Trophoblast cell (in vitro differentiated cells and primary cell): ENCODE measurements around the gene MUL1.

Source experiments
- DNase-seq, 2 donors: peaks; one replicate each; pipeline ENCODE4 v3.0.0-alpha.2; 2016
- H2AFZ ChIP-seq: 2 replicates; pipeline ENCODE4 v1.6.1; 2013; ENCODE audit warnings: low read length, moderate library complexity, mild to moderate bottlenecking; ENCODE audit not compliant: insufficient read depth, poor library complexity
- H2AK5ac ChIP-seq: 2 replicates; pipeline ENCODE4 v1.6.1; 2013; ENCODE audit warnings: mild to moderate bottlenecking, low read length
- H2BK120ac ChIP-seq: 2 replicates; pipeline ENCODE4 v1.6.1; 2013; ENCODE audit warnings: low read length, mild to moderate bottlenecking, moderate library complexity; ENCODE audit not compliant: insufficient read depth, poor library complexity
- H2BK12ac ChIP-seq: 2 replicates; pipeline ENCODE4 v1.6.1; 2013; ENCODE audit warnings: mild to moderate bottlenecking, low read length, moderate library complexity
- H2BK5ac ChIP-seq: 2 replicates; pipeline ENCODE4 v1.6.1; 2013; ENCODE audit warnings: low read length, low read depth, moderate library complexity, mild to moderate bottlenecking; ENCODE audit not compliant: poor library complexity
- H3K14ac ChIP-seq: 2 replicates; pipeline ENCODE4 v1.6.1; 2013; ENCODE audit warnings: mild to moderate bottlenecking, low read length
- H3K18ac ChIP-seq: 2 replicates; pipeline ENCODE4 v1.6.1; 2013; ENCODE audit warnings: mild to moderate bottlenecking, low read length
- H3K23ac ChIP-seq: 2 replicates; pipeline ENCODE4 v1.6.1; 2013; ENCODE audit warnings: low read length
- H3K27ac ChIP-seq: 2 replicates; pipeline ENCODE4 v1.5.1; 2013; ENCODE audit warnings: low read depth, mild to moderate bottlenecking, inconsistent platforms, low read length, moderate library complexity
- H3K27me3 ChIP-seq: 2 replicates; pipeline ENCODE4 v1.6.1; 2013; ENCODE audit warnings: inconsistent platforms, mild to moderate bottlenecking, low read length, moderate library complexity; ENCODE audit not compliant: insufficient read depth
- H3K36me3 ChIP-seq, 2 experiments: 1 replicate in 1 of 2; 2 replicates in 1 of 2; pipeline ENCODE4 v1.6.1; 2013; ENCODE audit warnings: low read length in 2 of 2, mild to moderate bottlenecking in 2 of 2, moderate library complexity in 1 of 2; ENCODE audit not compliant: insufficient read depth in 2 of 2, control insufficient read depth in 1 of 2
- H3K4ac ChIP-seq: 2 replicates; pipeline ENCODE4 v1.6.1; 2013; ENCODE audit warnings: low read depth, mild to moderate bottlenecking, low read length, moderate library complexity
- H3K4me1 ChIP-seq, 2 experiments: 1 replicate in 1 of 2; 2 replicates in 1 of 2; pipeline ENCODE4 v1.6.1; 2013; ENCODE audit warnings: low read length in 2 of 2, mild to moderate bottlenecking in 2 of 2, moderate library complexity in 1 of 2; ENCODE audit not compliant: insufficient read depth in 2 of 2, control insufficient read depth in 1 of 2
- H3K4me2 ChIP-seq: 2 replicates; pipeline ENCODE4 v1.6.1; 2013; ENCODE audit warnings: inconsistent platforms, mild to moderate bottlenecking, low read length, moderate library complexity
- H3K4me3 ChIP-seq: 2 replicates; pipeline ENCODE4 v1.5.1; 2013; ENCODE audit warnings: mild to moderate bottlenecking, low read depth, low read length, inconsistent platforms
- H3K79me1 ChIP-seq: one replicate; pipeline ENCODE4 v1.6.1; 2013; ENCODE audit warnings: low read length
- H3K79me2 ChIP-seq: 2 replicates; pipeline ENCODE4 v1.6.1; 2013; ENCODE audit warnings: low read length, mild to moderate bottlenecking; ENCODE audit not compliant: control insufficient read depth, insufficient read depth, poor library complexity
- H3K9ac ChIP-seq: 2 replicates; pipeline ENCODE4 v1.6.1; 2013; ENCODE audit warnings: mild to moderate bottlenecking, low read length
- H3K9me3 ChIP-seq: 2 replicates; pipeline ENCODE4 v1.6.1; 2013; ENCODE audit warnings: low read depth, mild to moderate bottlenecking, control low read depth, inconsistent platforms, low read length; ENCODE audit not compliant: insufficient read depth
- H4K12ac ChIP-seq: 2 replicates; pipeline ENCODE4 v1.6.1; 2013; ENCODE audit warnings: low read depth, mild to moderate bottlenecking, low read length, moderate library complexity
- H4K8ac ChIP-seq: 2 replicates; pipeline ENCODE4 v1.6.1; 2013; ENCODE audit warnings: low read depth, mild to moderate bottlenecking, low read length, moderate library complexity
- H4K91ac ChIP-seq: one replicate; pipeline ENCODE4 v1.6.1; 2013; ENCODE audit warnings: low read depth, mild to moderate bottlenecking, low read length, moderate library complexity
- WGBS: extraction: QIAGEN DNeasy Blood & Tissue Kit; methylation state at CpG from one replicate; pipeline ENCODE4 v1.1.7; 2013; ENCODE audit warnings: missing lambda C conversion rate; ENCODE audit not compliant: insufficient read length, insufficient coverage; ENCODE audit errors: extremely low coverage; 5-methylcytosine and 5-hydroxymethylcytosine counted together

The MUL1 gene

GRCh38 chr1:20507248-20507563 is 745 bp downstream of the MUL1 start:
- no CpG with 5 or more reads among the region's 5 CpGs for WGBS

GRCh38 chr1:20505488-20505887 is 2.5 kb downstream of the MUL1 start:
- Histone ChIP-seq H3K36me3 (peaks cover 14 to 19% of the 10 kb centered on the region in 2 experiments), H2BK12ac (no peak overlapping the region), H2BK120ac (no peak overlapping the region), H3K4me1 (peaks cover 2 to 3% of the 10 kb centered on the region in 2 experiments), H3K79me1 (peaks cover 4% of the 10 kb centered on the region), H4K12ac (no peak overlapping the region), H3K27me3 (no peaks in the 10 kb centered on the region), H3K4me3 (no peak overlapping the region), H3K4me2 (no peak overlapping the region), H3K79me2 (peaks cover 3% of the 10 kb centered on the region), H3K4ac (no peak overlapping the region), H3K23ac (no peak overlapping the region), H3K9ac (no peak overlapping the region), H2BK5ac (no peak overlapping the region), H3K14ac (no peak overlapping the region), H3K27ac (no peak overlapping the region), H4K8ac (no peak overlapping the region), H2AK5ac (no peak overlapping the region), H4K91ac (no peak overlapping the region), H3K18ac (no peak overlapping the region), H3K9me3 (no peaks in the 10 kb centered on the region), H2AFZ (no peak overlapping the region)
- no CpG with 5 or more reads among the region's 1 CpG for WGBS
- no peak for DNase-seq

More at GRCh38 chr1:20507248-20507563, 745 bp downstream of the MUL1 start:
- Histone ChIP-seq H3K27me3 (peaks cover 2% of the 10 kb centered on the region), H3K4me1 (peaks cover 2 to 3% of the 10 kb centered on the region in 2 experiments), H3K23ac (no peak overlapping the region), H2AFZ (peak overlapping the region; percentile 93), H3K9me3 (no peaks in the 10 kb centered on the region), H3K18ac (no peak overlapping the region), H3K14ac (no peak overlapping the region), H4K12ac (no peak overlapping the region), H3K4me3 (peak overlapping the region; percentile 96), H2AK5ac (peak overlapping the region; percentile 14), H2BK5ac (no peak overlapping the region), H4K91ac (no peak overlapping the region), H4K8ac (peak overlapping the region; percentile 99), H3K79me1 (peaks cover 4% of the 10 kb centered on the region), H2BK120ac (no peak overlapping the region), H3K4ac (peak overlapping the region; percentile 23), H3K9ac (peak overlapping the region; percentile 93), H3K36me3 (peaks cover 2 to 3% of the 10 kb centered on the region in 2 experiments), H3K4me2 (peak overlapping the region; percentile 93), H3K79me2 (peaks cover 3% of the 10 kb centered on the region), H2BK12ac (no peak overlapping the region), H3K27ac (no peak overlapping the region)
- no peak for DNase-seq

GRCh38 chr1:20500716-20501115 is 7.2 kb downstream of the MUL1 start:
- H2AK5ac ChIP-seq, result no peak overlapping the region
- no peak overlapping the region for H3K4me3 ChIP-seq
- no peak for DNase-seq
- no peak overlapping the region for H3K14ac ChIP-seq
- no peaks in the 10 kb centered on the region for H3K79me2 ChIP-seq
- no peak overlapping the region for H3K27ac ChIP-seq
- H3K4me1 ChIP-seq, result peaks cover 7 to 10% of the 10 kb centered on the region in 2 experiments
- H3K27me3 ChIP-seq, result no peaks in the 10 kb centered on the region
- H2BK120ac ChIP-seq, result no peak overlapping the region
- no peak overlapping the region for H3K4me2 ChIP-seq
- no peak overlapping the region for H4K8ac ChIP-seq
- no peak overlapping the region for H2BK12ac ChIP-seq
- H3K79me1 ChIP-seq, result no peaks in the 10 kb centered on the region
- no peak overlapping the region for H2AFZ ChIP-seq
- H2BK5ac ChIP-seq, result no peak overlapping the region
- H3K9me3 ChIP-seq, result no peaks in the 10 kb centered on the region
- no peak overlapping the region for H4K12ac ChIP-seq
- H4K91ac ChIP-seq, result no peak overlapping the region
- no CpG with 5 or more reads among the region's 17 CpGs for WGBS
- H3K23ac ChIP-seq, result no peak overlapping the region
- H3K4ac ChIP-seq, result no peak overlapping the region
- H3K9ac ChIP-seq, result no peak overlapping the region
- H3K36me3 ChIP-seq, result peaks cover 35 to 41% of the 10 kb centered on the region in 2 experiments
- no peak overlapping the region for H3K18ac ChIP-seq

GRCh38 chr1:20499718-20500117 is 8.2 kb downstream of the MUL1 start:
- Histone ChIP-seq H2AK5ac (no peak overlapping the region), H2AFZ (no peak overlapping the region), H3K27ac (no peak overlapping the region), H3K9ac (no peak overlapping the region), H3K14ac (no peak overlapping the region), H4K12ac (no peak overlapping the region), H3K27me3 (no peaks in the 10 kb centered on the region), H2BK12ac (no peak overlapping the region), H3K23ac (no peak overlapping the region), H4K8ac (no peak overlapping the region), H3K9me3 (no peaks in the 10 kb centered on the region), H4K91ac (no peak overlapping the region), H3K4me3 (no peak overlapping the region), H3K18ac (no peak overlapping the region), H2BK120ac (no peak overlapping the region), H3K36me3 (peaks cover 35 to 41% of the 10 kb centered on the region in 2 experiments), H3K4ac (no peak overlapping the region), H2BK5ac (no peak overlapping the region), H3K4me2 (no peak overlapping the region), H3K4me1 (peaks cover 9 to 14% of the 10 kb centered on the region in 2 experiments), H3K79me2 (no peaks in the 10 kb centered on the region), H3K79me1 (no peaks in the 10 kb centered on the region)
- no peak for DNase-seq
- no CpG with 5 or more reads among the region's 14 CpGs for WGBS
